K562 (cell line): ENCODE data around the gene RBM34. TPM values are rescaled to one million over a fixed set of nuclear protein-coding genes. Genes with fewer than 3 reads are reported as not detected.
A peak's percentile ranks its signal among the peaks of the same experiment; 100 is the strongest.

Experiments used
- ATAC-seq: fragments of 200-7000 bp; cut with Tn5 transposase; 3 replicates; pipeline ENCODE4 v1.9.1; 2020; ENCODE audit warnings: moderate library complexity
- BruUV-seq: library from RNA; stranded (reverse); fragments of 400-500 nt; replicated peaks from 2 replicates; lab custom pipeline; 2021; lab: Mats Ljungman, UMichigan
- CTCF ChIA-PET: fragments of 300-600 bp; formaldehyde crosslinking; extraction: SDS; loops from one replicate; lab custom pipeline; 2021; ENCODE audit warnings: low intra/inter-chr PET ratio; lab: Yijun Ruan, JAX
- POLR2A ChIA-PET: fragments of 300-600, 350-650 bp; sonication (Branson Sonifier 250); formaldehyde crosslinking; extraction: SDS; loops from one replicate; lab custom pipeline; 2021; ENCODE audit warnings: antibody characterized with exemption, inconsistent platforms; lab: Yijun Ruan, JAX
- DNase-seq, 4 experiments: peaks; one replicate each; pipeline versions ENCODE4 v3.0.0 to v3.0.0-alpha.2; 2011 to 2018; ENCODE audit warnings: low spot score in 3 of 4, mixed read lengths in 3 of 4; ENCODE audit errors: extremely low read depth in 1 of 4
- FAIRE-seq: peaks from 2 replicates; lab custom pipeline; 2011; peaks lifted over from hg19 to GRCh38; lab: Jason Lieb, UNC
- H2AFZ ChIP-seq: 2 replicates; pipeline ENCODE4 v1.6.0; 2011; ENCODE audit warnings: low read depth, low read length, control low read depth, inconsistent platforms
- H3K27ac ChIP-seq: fragments of 200-600 bp; 3 replicates; pipeline ENCODE4 v1.8.0; 2011; ENCODE audit warnings: low read depth, mild to moderate bottlenecking, control low read depth, inconsistent platforms, low read length, moderate library complexity, mixed read lengths; ENCODE audit errors: extremely low read depth
- H3K27me3 ChIP-seq, 2 experiments: fragments of 300-600 bp in 1 of 2; 2 replicates in 1 of 2; 3 replicates in 1 of 2; pipeline versions ENCODE4 v1.6.0 to v1.8.0; 2011; ENCODE audit warnings: inconsistent platforms in 2 of 2, low read length in 2 of 2, mild to moderate bottlenecking in 1 of 2, mixed read lengths in 1 of 2, moderate library complexity in 1 of 2; ENCODE audit not compliant: control insufficient read depth in 2 of 2, insufficient read depth in 2 of 2
- H3K36me3 ChIP-seq: fragments of 300-600 bp; 3 replicates; pipeline ENCODE4 v1.8.0; 2011; ENCODE audit warnings: mild to moderate bottlenecking, low read length, inconsistent platforms; ENCODE audit not compliant: control insufficient read depth, insufficient read depth
- H3K4me1 ChIP-seq, 2 experiments: fragments of 200-600 bp in 1 of 2; replicated peaks in 1 of 2; 2 replicates in 1 of 2; 3 replicates in 1 of 2; pipeline versions ENCODE4 v1.5.1 to v1.8.0; 2011; ENCODE audit warnings: inconsistent platforms in 2 of 2, low read length in 2 of 2, mild to moderate bottlenecking in 1 of 2, mixed read lengths in 1 of 2, moderate library complexity in 1 of 2; ENCODE audit not compliant: control insufficient read depth in 2 of 2, insufficient read depth in 2 of 2
- H3K4me2 ChIP-seq: 2 replicates; pipeline ENCODE4 v1.6.1; 2011; ENCODE audit warnings: low read length, control low read depth, inconsistent platforms, mixed read lengths; ENCODE audit not compliant: insufficient read depth
- H3K4me3 ChIP-seq: fragments of 200-600 bp; sonication (generic), shearing (Covaris generic); 2 replicates; pipeline ENCODE4 v1.5.1; 2016; ENCODE audit warnings: control low read depth, inconsistent platforms
- H3K79me2 ChIP-seq: fragments of 200-600 bp; 3 replicates; pipeline ENCODE4 v1.8.0; 2011; ENCODE audit warnings: low read length, inconsistent platforms; ENCODE audit not compliant: control insufficient read depth, insufficient read depth
- H3K9ac ChIP-seq, 2 experiments: 2 replicates each; pipeline versions ENCODE4 v1.6.0 to v1.6.1; 2011; ENCODE audit warnings: low read depth in 2 of 2, low read length in 2 of 2, control low read depth in 1 of 2, inconsistent platforms in 1 of 2, mild to moderate bottlenecking in 1 of 2, mixed read lengths in 1 of 2; ENCODE audit not compliant: insufficient read depth in 1 of 2
- H3K9me1 ChIP-seq: one replicate; pipeline ENCODE4 v1.6.0; 2011; ENCODE audit warnings: inconsistent platforms, mild to moderate bottlenecking, low read length, moderate library complexity; ENCODE audit not compliant: control insufficient read depth, insufficient read depth
- H3K9me3 ChIP-seq: replicated peaks from 2 replicates; pipeline ENCODE4 v1.5.1; 2011; ENCODE audit warnings: low read depth, low read length, inconsistent platforms; ENCODE audit not compliant: control insufficient read depth, insufficient read depth
- H4K20me1 ChIP-seq: replicated peaks from 2 replicates; pipeline ENCODE4 v1.6.1; 2011; ENCODE audit warnings: low read length, inconsistent platforms, mixed read lengths; ENCODE audit not compliant: control insufficient read depth, insufficient read depth
- ASH1L ChIP-seq: fragments of 450-650 bp; IDR thresholded peaks from 2 replicates; pipeline ENCODE4 v1.6.1; 2018; ENCODE audit warnings: borderline replicate concordance, mild to moderate bottlenecking, low read depth; ENCODE audit not compliant: partially characterized antibody
- ATF1 ChIP-seq, 2 experiments: fragments of 450-650 bp in 1 of 2; IDR thresholded peaks; 2 replicates each; pipeline ENCODE4 v1.6.1; 2016; ENCODE audit warnings: missing compliant biosample characterization in 1 of 2, missing genetic modification characterization in 1 of 2
- ATF7 ChIP-seq: fragments of 450-650 bp; IDR thresholded peaks from 2 replicates; pipeline ENCODE4 v1.7.1; 2014; ENCODE audit warnings: mild to moderate bottlenecking, moderate library complexity
- DMBX1 ChIP-seq: fragments of 250-450 bp; sonication (Bioruptor Pico); IDR thresholded peaks from 2 replicates; pipeline ENCODE4 v1.8.0; 2022; ENCODE audit warnings: inconsistent platforms, mild to moderate bottlenecking, moderate library complexity, borderline replicate concordance
- EP300 ChIP-seq: IDR thresholded peaks from 2 replicates; pipeline ENCODE4 v1.6.1; 2012; ENCODE audit warnings: low read length, improper control_type of control experiment
- FOXJ2 ChIP-seq: fragments of 200-800 bp; sonication (Bioruptor generic); IDR thresholded peaks from 2 replicates; pipeline ENCODE4 v1.6.1; 2016; ENCODE audit warnings: missing genetic modification characterization, missing compliant biosample characterization
- JUNB ChIP-seq: fragments of 450-650 bp; formaldehyde crosslinking; conservative IDR thresholded peaks from 2 replicates; pipeline ENCODE4 v1.4.0; 2020; ENCODE audit warnings: mild to moderate bottlenecking
- MECOM ChIP-seq: fragments of 250-450 bp; sonication (Bioruptor Pico); IDR thresholded peaks from 2 replicates; pipeline ENCODE4 v1.8.0; 2022; ENCODE audit warnings: inconsistent platforms
- MTF1 ChIP-seq: fragments of 250-450 bp; sonication (Bioruptor Pico); IDR thresholded peaks from 2 replicates; pipeline ENCODE4 v1.9.0; 2021; ENCODE audit warnings: moderate library complexity, mild to moderate bottlenecking, inconsistent platforms, borderline replicate concordance
- RFX7 ChIP-seq: fragments of 250-450 bp; sonication (Bioruptor Pico); IDR thresholded peaks from 2 replicates; pipeline ENCODE4 v1.5.1; 2021; ENCODE audit warnings: mild to moderate bottlenecking
- SMAD3 ChIP-seq: fragments of 450-650 bp; formaldehyde crosslinking; conservative IDR thresholded peaks from 2 replicates; pipeline ENCODE4 v1.4.0; 2020; ENCODE audit warnings: mild to moderate bottlenecking
- TRIM24 ChIP-seq, 2 experiments: fragments of 450-650 bp; IDR thresholded peaks; 2 replicates each; pipeline ENCODE4 v1.6.1; 2016
- ZNF197 ChIP-seq: fragments of 200-800 bp; sonication (Bioruptor generic); IDR thresholded peaks from 2 replicates; pipeline ENCODE4 v1.6.1; 2016; ENCODE audit warnings: low read depth, missing genetic modification characterization, missing compliant biosample characterization
- ZNF253 ChIP-seq: fragments of 250-450 bp; sonication (Bioruptor Pico); conservative IDR thresholded peaks from 2 replicates; pipeline ENCODE4 v1.6.1; 2021; ENCODE audit warnings: mild to moderate bottlenecking
- ZNF384 ChIP-seq: IDR thresholded peaks from 2 replicates; pipeline ENCODE4 v1.6.1; 2012; ENCODE audit warnings: low read depth, low read length, improper control_type of control experiment
- ZNF75A ChIP-seq: fragments of 450-650 bp; formaldehyde crosslinking; IDR thresholded peaks from 2 replicates; pipeline ENCODE4 v1.4.0; 2020; ENCODE audit warnings: mild to moderate bottlenecking
- WGBS: fragments of 100-300 bp; shearing (Covaris generic); methylation state at CpG from one replicate; pipeline ENCODE4 v1.1.6; 2016; ENCODE audit warnings: low coverage, mixed read lengths; ENCODE audit not compliant: insufficient coverage; ENCODE audit errors: missing lambda C conversion rate; 5-methylcytosine and 5-hydroxymethylcytosine counted together
- in situ Hi-C: fragments of 300-500 bp; cut with MboI; formaldehyde crosslinking; loops from 4 replicates; pipeline ENCODE4 v1.15.0; 2018; ENCODE audit warnings: inconsistent platforms, mixed read lengths
- intact Hi-C: fragments of 100-400 bp; cut with micrococcal nuclease; formaldehyde crosslinking; loops from 2 replicates; pipeline ENCODE4 v1.14.2; 2022
- polyA plus RNA-seq, 8 experiments: library from polyadenylated mRNA; depleted of rRNA in 4 of 8; stranded (reverse) in 5 of 8; unstranded in 3 of 8; fragments of >200 nt; fragmentation: Nextera tagmentation in 2 of 8; fragmentation: Illumina TruSeq in 1 of 8; extraction: Ambion mirVana in 2 of 8; extraction: Trizol in 1 of 8; gene quantifications; 2 replicates each; pipeline versions ENCODE4 v1.2.1 to v1.2.3, GENCODE V29; 2011 to 2014; ENCODE audit warnings: inconsistent platforms in 1 of 8, missing spikeins in 1 of 8
- total RNA-seq, 7 experiments: library from RNA; depleted of rRNA in 6 of 7; stranded (reverse); fragments of >200 nt in 6 of 7; fragmentation: Illumina TruSeq in 2 of 7; extraction: Trizol in 2 of 7; gene quantifications; 2 replicates each; pipeline versions ENCODE4 v1.2.1 to v1.2.3, GENCODE V29; 2011 to 2021; ENCODE audit warnings: low replicate concordance in 1 of 7
- TF ChIP-seq, protein P1 (sequence below): fragments of 250-450 bp; sonication (Bioruptor Pico); IDR thresholded peaks from 2 replicates; pipeline ENCODE4 v1.8.0; 2022; ENCODE audit warnings: moderate library complexity, mild to moderate bottlenecking, inconsistent platforms
- TF ChIP-seq, protein P2 (sequence below): fragments of 250-450 bp; sonication (Bioruptor Pico); IDR thresholded peaks from 2 replicates; pipeline ENCODE4 v1.9.0; 2021; ENCODE audit warnings: mild to moderate bottlenecking
- TF ChIP-seq, protein P3 (sequence below), 2 experiments: fragments of 450-650 bp in 1 of 2; sonication (generic) in 1 of 2; formaldehyde crosslinking in 1 of 2; IDR thresholded peaks in 1 of 2; conservative IDR thresholded peaks in 1 of 2; 2 replicates each; pipeline versions ENCODE4 v1.6.1 to v1.8.1; 2016 to 2023; ENCODE audit warnings: mild to moderate bottlenecking in 2 of 2, moderate library complexity in 2 of 2, inconsistent platforms in 1 of 2, missing genetic modification reagents in 1 of 2

RBM34 gene
- total and polyA plus RNA-seq, 9 of the 15 experiments (the other 6 are each of a cell fraction or from before 2014, with no cell fraction given), result 64.0 to 178 (median 124) TPM

DNA sequence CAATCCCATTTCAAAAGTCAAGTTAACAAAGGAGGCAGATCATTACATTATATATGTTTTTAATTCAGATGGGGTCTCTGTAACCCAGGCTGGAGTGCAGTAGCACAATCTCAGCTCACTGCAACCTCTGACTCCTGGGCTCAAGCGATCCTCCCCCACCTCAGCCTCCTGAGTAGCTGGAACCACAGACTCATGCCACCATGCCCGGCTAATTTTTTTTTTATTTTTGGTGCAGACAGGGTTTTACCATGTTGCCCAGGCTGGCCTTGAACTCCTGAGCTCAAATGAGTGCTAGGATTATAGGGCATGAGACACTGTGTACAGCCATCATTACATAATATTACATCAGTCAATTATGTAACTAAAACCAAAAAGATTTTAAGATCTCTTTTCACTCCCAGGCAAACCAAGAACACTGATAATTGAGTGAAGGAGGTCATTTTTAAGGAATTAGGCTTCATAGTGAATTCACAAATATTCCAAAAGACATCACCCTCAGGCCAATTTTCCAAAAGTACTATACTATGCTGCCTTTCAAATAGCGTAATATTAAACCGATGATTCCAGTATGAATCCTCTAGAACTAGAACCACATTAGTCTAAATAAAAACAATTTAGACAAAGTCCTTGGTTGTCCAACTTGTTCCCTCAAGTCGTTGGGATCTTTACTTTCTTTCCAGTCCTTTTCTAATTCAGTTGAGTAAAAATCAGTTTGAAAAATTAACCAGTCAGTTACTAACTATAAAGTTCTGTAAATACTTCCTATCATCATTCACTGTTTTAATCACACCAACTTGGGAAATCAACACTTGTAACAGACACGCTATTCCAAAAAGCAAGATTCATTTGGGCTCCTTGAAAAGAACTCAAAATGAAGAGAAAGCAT lies 48.5 kb downstream of the RBM34 start:
- BruUV-seq, result no TSS peak
- TF ChIP-seq DMBX1 (CRISPR knock-in tag), result peak; percentile 76
- TF ChIP-seq ZNF75A (CRISPR knock-in tag), result 0 out of 2 replicates have a peak, but pooled peaks have one; percentile 17
- TF ChIP-seq, protein P1, sequence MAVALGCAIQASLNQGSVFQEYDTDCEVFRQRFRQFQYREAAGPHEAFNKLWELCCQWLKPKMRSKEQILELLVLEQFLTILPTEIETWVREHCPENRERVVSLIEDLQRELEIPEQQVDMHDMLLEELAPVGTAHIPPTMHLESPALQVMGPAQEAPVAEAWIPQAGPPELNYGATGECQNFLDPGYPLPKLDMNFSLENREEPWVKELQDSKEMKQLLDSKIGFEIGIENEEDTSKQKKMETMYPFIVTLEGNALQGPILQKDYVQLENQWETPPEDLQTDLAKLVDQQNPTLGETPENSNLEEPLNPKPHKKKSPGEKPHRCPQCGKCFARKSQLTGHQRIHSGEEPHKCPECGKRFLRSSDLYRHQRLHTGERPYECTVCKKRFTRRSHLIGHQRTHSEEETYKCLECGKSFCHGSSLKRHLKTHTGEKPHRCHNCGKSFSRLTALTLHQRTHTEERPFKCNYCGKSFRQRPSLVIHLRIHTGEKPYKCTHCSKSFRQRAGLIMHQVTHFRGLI, result 0 out of 2 replicates have a peak, but pooled peaks have one; percentile 34
- TF ChIP-seq ATF1 (CRISPR knock-in tag; IDR thresholded peaks at IDR 0.05), result no peak
- TF ChIP-seq ATF1 (tag; IDR thresholded peaks at IDR 0.05), result no peak
- TF ChIP-seq, protein P2, sequence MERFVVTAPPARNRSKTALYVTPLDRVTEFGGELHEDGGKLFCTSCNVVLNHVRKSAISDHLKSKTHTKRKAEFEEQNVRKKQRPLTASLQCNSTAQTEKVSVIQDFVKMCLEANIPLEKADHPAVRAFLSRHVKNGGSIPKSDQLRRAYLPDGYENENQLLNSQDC, result no peak
- TF ChIP-seq, protein P3, sequence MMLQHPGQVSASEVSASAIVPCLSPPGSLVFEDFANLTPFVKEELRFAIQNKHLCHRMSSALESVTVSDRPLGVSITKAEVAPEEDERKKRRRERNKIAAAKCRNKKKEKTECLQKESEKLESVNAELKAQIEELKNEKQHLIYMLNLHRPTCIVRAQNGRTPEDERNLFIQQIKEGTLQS (IDR thresholded peaks at IDR 0.05), result peak; percentile 46; the same call in 1 of the 2 replicates
- TF ChIP-seq, protein P3 (CRISPR knock-in tag; conservative IDR thresholded peaks at IDR 0.05), result no peak
- TF ChIP-seq MECOM, result peak; percentile 65; the same call in 1 of the 2 replicates
- peak; percentile 53; the same call in 1 of the 2 replicates for TF ChIP-seq MTF1
- no peak for TF ChIP-seq ZNF384
- TF ChIP-seq TRIM24 (IDR thresholded peaks at IDR 0.05), result peak; percentile 57 to 81; a peak in 2 of 4 replicates
- no peak for TF ChIP-seq JUNB (CRISPR knock-in tag)
- no peak for TF ChIP-seq ASH1L
- peak; percentile 4; the same call in 1 of the 2 replicates for TF ChIP-seq ZNF197 (CRISPR knock-in tag)
- TF ChIP-seq EP300, result peak; percentile 44; the same call in 1 of the 2 replicates
- no peak for TF ChIP-seq ZNF253
- TF ChIP-seq FOXJ2 (tag), result peak; percentile 70
- TF ChIP-seq SMAD3 (CRISPR knock-in tag), result 0 out of 2 replicates have a peak, but pooled peaks have one; percentile 32
- TF ChIP-seq RFX7 (CRISPR knock-in tag), result no peak
- TF ChIP-seq ATF7, result peak; percentile 62

More for the DNA sequence above, 48.5 kb downstream of the RBM34 start:
- peak; percentile 5; the same call in 1 of the 3 replicates for ATAC-seq
- peaks cover 9 to 16% of the 10 kb centered on the region in 2 experiments; a peak in 4 of 5 replicates for H3K4me1 ChIP-seq
- H3K79me2 ChIP-seq, result peaks cover 53% of the 10 kb centered on the region
- WGBS, result 87% methylated on average over 6 of the region's 6 CpGs
- POLR2A ChIA-PET, result interaction anchor here (0.6 to 1.5 kb wide), 9 partner anchors 8 to 754 kb away, joined by 3 to 7 read pairs (median 3); no protein-coding TSS in a partner anchor
- peaks cover 3% of the 10 kb centered on the region for H3K9me1 ChIP-seq
- in situ Hi-C loops (no loop called here), intact Hi-C loops (no loop called here)
- H3K9ac ChIP-seq, result peak overlapping the region in 1 of 2 experiments; percentile 35; a peak in 2 of 4 replicates
- no peak overlapping the region for H3K4me3 ChIP-seq
- H3K36me3 ChIP-seq, result peaks cover 94% of the 10 kb centered on the region
- H3K27me3 ChIP-seq, result no peaks in the 10 kb centered on the region
- no peak overlapping the region for H2AFZ ChIP-seq
- CTCF ChIA-PET, result no interaction called here
- FAIRE-seq, result no peak
- H4K20me1 ChIP-seq, result no peaks in the 10 kb centered on the region
- H3K9me3 ChIP-seq, result no peaks in the 10 kb centered on the region
- no peak overlapping the region for H3K4me2 ChIP-seq
- no peak for DNase-seq
- peak overlapping the region; percentile 79 for H3K27ac ChIP-seq
